VCaP (cell line): ENCODE data around the gene SH3BGRL3.
"Not testable (repeated sequence)": the region's sequence is repeated elsewhere in the genome, so short reads cannot be mapped to it uniquely, and the experiment has no call there.

ENCODE experiments used
- H3K27ac ChIP-seq: fragments of 450-650 bp; 2 replicates; pipeline ENCODE4 v1.5.1; 2017
- CTCF ChIP-seq: fragments of 450-650 bp; conservative IDR thresholded peaks from 2 replicates; pipeline ENCODE4 v1.5.1; 2017; ENCODE audit warnings: mild to moderate bottlenecking, moderate library complexity

Gene SH3BGRL3

GRCh38 chr1:26288311-26288941 is 8.5 kb downstream of the SH3BGRL3 start:
- H3K27ac ChIP-seq, result no peak overlapping the region
- no peak for TF ChIP-seq CTCF

- no peak for TF ChIP-seq CTCF
- H3K27ac ChIP-seq, result no peak overlapping the region
Observed at GRCh38 chr1:26289158-26290059, 9.5 kb downstream of the SH3BGRL3 start.

- no peak for TF ChIP-seq CTCF
- no peak overlapping the region for H3K27ac ChIP-seq
Observed at GRCh38 chr1:26290122-26290881, 10.4 kb downstream of the SH3BGRL3 start.

GRCh38 chr1:26290882-26291261 is 11.0 kb downstream of the SH3BGRL3 start:
- H3K27ac ChIP-seq, result no peak overlapping the region
- TF ChIP-seq CTCF, result no peak

- H3K27ac ChIP-seq, result no peak overlapping the region
- TF ChIP-seq CTCF, result no peak
Observed at GRCh38 chr1:26291433-26291832, 11.5 kb downstream of the SH3BGRL3 start.

GRCh38 chr1:26291939-26292338 is 12.1 kb downstream of the SH3BGRL3 start:
- no peak for TF ChIP-seq CTCF
- no peak overlapping the region for H3K27ac ChIP-seq

- H3K27ac ChIP-seq, result not testable (repeated sequence)
Observed at GRCh38 chr1:26292735-26293134, 12.8 kb downstream of the SH3BGRL3 start.
